Hepatocyte (in vitro differentiated cells): ENCODE data around the gene BRWD1.

Experiments used
- EZH2 ChIP-seq: fragments of 200-600 bp; sonication (generic); IDR thresholded peaks from 2 replicates; pipeline ENCODE4 v1.6.1; 2016; ENCODE audit warnings: antibody characterized with exemption, mild to moderate bottlenecking, borderline replicate concordance
- TF ChIP-seq, protein P1 (sequence below): fragments of 200-600 bp; sonication (generic); IDR thresholded peaks from 2 replicates; pipeline ENCODE4 v1.5.1; 2016; ENCODE audit warnings: antibody characterized with exemption, mild to moderate bottlenecking; ENCODE audit not compliant: poor library complexity

DNA sequence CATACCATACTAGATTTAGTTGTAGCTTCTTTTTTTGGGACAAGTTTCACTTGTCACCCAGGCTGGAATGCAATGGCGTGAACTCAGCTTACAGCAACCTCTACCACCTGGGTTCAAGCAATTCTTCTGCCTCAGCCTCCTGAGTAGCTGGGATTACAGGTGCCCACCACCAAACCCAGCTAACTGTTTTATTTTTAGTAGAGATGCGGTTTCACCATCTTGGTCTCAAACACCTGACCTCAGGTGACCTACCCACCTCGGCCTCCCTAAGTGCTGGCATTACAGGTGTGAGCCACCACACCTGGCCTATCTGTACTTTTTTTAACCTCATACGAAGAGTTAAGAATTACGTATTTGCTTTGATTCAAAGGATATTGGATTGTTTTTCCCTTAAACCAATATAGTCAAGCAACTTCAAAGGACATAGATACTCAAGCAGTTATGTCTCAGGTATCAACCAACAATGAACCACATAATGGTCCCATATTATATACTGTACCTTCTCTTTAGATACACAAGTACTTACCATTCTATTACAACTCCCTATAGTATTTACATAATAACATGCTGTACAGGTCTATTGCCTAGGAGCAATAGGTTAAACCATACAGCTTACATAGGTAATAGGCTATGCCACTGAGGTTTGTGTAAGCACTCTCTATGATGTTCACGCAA lies 28.0 kb upstream of the BRWD1 start:
- TF ChIP-seq, protein P1, sequence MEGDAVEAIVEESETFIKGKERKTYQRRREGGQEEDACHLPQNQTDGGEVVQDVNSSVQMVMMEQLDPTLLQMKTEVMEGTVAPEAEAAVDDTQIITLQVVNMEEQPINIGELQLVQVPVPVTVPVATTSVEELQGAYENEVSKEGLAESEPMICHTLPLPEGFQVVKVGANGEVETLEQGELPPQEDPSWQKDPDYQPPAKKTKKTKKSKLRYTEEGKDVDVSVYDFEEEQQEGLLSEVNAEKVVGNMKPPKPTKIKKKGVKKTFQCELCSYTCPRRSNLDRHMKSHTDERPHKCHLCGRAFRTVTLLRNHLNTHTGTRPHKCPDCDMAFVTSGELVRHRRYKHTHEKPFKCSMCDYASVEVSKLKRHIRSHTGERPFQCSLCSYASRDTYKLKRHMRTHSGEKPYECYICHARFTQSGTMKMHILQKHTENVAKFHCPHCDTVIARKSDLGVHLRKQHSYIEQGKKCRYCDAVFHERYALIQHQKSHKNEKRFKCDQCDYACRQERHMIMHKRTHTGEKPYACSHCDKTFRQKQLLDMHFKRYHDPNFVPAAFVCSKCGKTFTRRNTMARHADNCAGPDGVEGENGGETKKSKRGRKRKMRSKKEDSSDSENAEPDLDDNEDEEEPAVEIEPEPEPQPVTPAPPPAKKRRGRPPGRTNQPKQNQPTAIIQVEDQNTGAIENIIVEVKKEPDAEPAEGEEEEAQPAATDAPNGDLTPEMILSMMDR, result no peak
- TF ChIP-seq EZH2, result no peak
